ENCODE results near the gene DCST2.

Gene DCST2

GRCh38 chr1:155048449-155049334 is 15.1 kb upstream of the DCST2 start:
- DNase-seq = no peak

- peak; percentile 59 for DNase-seq
Measured at GRCh38 chr1:155044812-155045657, 11.5 kb upstream of the DCST2 start.

- no peak for DNase-seq
Measured at GRCh38 chr1:155044365-155044764, 10.8 kb upstream of the DCST2 start.

GRCh38 chr1:155043793-155044192 is 10.2 kb upstream of the DCST2 start:
- no peak for DNase-seq

- no peak for DNase-seq
Measured at GRCh38 chr1:155043301-155043702, 9.7 kb upstream of the DCST2 start.

- no peak for DNase-seq
Measured at GRCh38 chr1:155042789-155043188, 9.2 kb upstream of the DCST2 start.

GRCh38 chr1:155040358-155041093 is 6.9 kb upstream of the DCST2 start:
- no peak for DNase-seq

GRCh38 chr1:155039308-155039669 is 5.7 kb upstream of the DCST2 start:
- no peak for DNase-seq

GRCh38 chr1:155038602-155039307 is 5.2 kb upstream of the DCST2 start:
- no peak for DNase-seq

GRCh38 chr1:155037851-155038441 is 4.4 kb upstream of the DCST2 start:
- DNase-seq = no peak

GRCh38 chr1:155037043-155037442 is 3.5 kb upstream of the DCST2 start:
- no peak for DNase-seq

GRCh38 chr1:155035936-155036335 is 2.4 kb upstream of the DCST2 start:
- no peak for DNase-seq

GRCh38 chr1:155034318-155035208 is 982 bp upstream of the DCST2 start:
- DNase-seq = no peak

- no peak for DNase-seq
Measured at GRCh38 chr1:155032886-155033285, 695 bp downstream of the DCST2 start.

GRCh38 chr1:155030899-155031298 is 2.7 kb downstream of the DCST2 start:
- DNase-seq = no peak

- no peak for DNase-seq
Measured at GRCh38 chr1:155030243-155030795, 3.3 kb downstream of the DCST2 start.

- no peak for DNase-seq
Measured at GRCh38 chr1:155029513-155030242, 3.9 kb downstream of the DCST2 start.

GRCh38 chr1:155026588-155026987 is 7.0 kb downstream of the DCST2 start:
- DNase-seq = no peak

- DNase-seq = no peak
Measured at GRCh38 chr1:155026154-155026553, 7.4 kb downstream of the DCST2 start.

GRCh38 chr1:155024315-155024714 is 9.3 kb downstream of the DCST2 start:
- DNase-seq = no peak

All from fibroblast of skin of abdomen (primary cell).